Breast epithelium (tissue), 4 donors: ENCODE results near the gene ATP9B. TPM values are rescaled to one million over a fixed set of nuclear protein-coding genes. Genes with fewer than 3 reads are reported as not detected.

Experiments used
- DNase-seq, 2 donors: peaks; one replicate each; pipeline ENCODE4 v3.0.0-alpha.2; 2019; ENCODE audit warnings: low spot score in 2 of 2
- H3K27ac ChIP-seq, 2 donors: fragments of 200-600 bp; sonication (generic) in 1 of 2; one replicate each; pipeline ENCODE4 v1.5.1; 2016 to 2019; ENCODE audit warnings: mild to moderate bottlenecking in 1 of 2
- H3K27me3 ChIP-seq, 2 donors: fragments of 200-600 bp; sonication (generic) in 1 of 2; one replicate each; pipeline versions ENCODE4 v1.5.1 to v1.6.0; 2017 to 2019; ENCODE audit warnings: control low read depth in 1 of 2, mild to moderate bottlenecking in 1 of 2
- H3K36me3 ChIP-seq: fragments of 200-600 bp; one replicate; pipeline ENCODE4 v1.5.1; 2019
- H3K4me1 ChIP-seq, 2 donors: fragments of 200-600 bp; sonication (generic); one replicate each; pipeline ENCODE4 v1.5.1; 2016 to 2019; ENCODE audit warnings: control low read depth in 1 of 2
- H3K4me3 ChIP-seq, 3 donors: fragments of 200-600 bp; sonication (generic); 1 replicate in 2 of 3; 2 replicates in 1 of 3; pipeline ENCODE4 v1.5.1; 2016 to 2019; ENCODE audit warnings: mild to moderate bottlenecking in 3 of 3, moderate library complexity in 2 of 3
- H3K9me3 ChIP-seq, 2 donors: fragments of 200-600 bp; sonication (generic) in 1 of 2; one replicate each; pipeline ENCODE4 v1.5.1; 2016 to 2019; ENCODE audit warnings: control low read depth in 1 of 2
- POLR2A ChIP-seq: fragments of 450-650 bp; IDR thresholded peaks from one replicate; pipeline ENCODE4 v1.6.1; 2016; ENCODE audit warnings: antibody characterized with exemption, mild to moderate bottlenecking, moderate library complexity
- POLR2AphosphoS5 ChIP-seq, 3 donors: sonication (generic); formaldehyde crosslinking; IDR thresholded peaks; one replicate each; pipeline ENCODE4 v1.6.1; 2017; ENCODE audit warnings: antibody characterized with exemption in 3 of 3
- intact Hi-C: fragments of 100-400 bp; cut with DNase I; formaldehyde crosslinking; loops from one replicate; pipeline ENCODE4 v1.15.1; 2023; ENCODE audit warnings: low total_unique reads
- total RNA-seq, 3 donors: library from RNA; depleted of rRNA; stranded (reverse); fragments of >200 nt; gene quantifications; one replicate each; pipeline ENCODE4 v1.1.0, GENCODE V29; 2016
- TF ChIP-seq, protein P1 (sequence below), 3 donors: fragments of 450-650 bp; IDR thresholded peaks; one replicate each; pipeline ENCODE4 v1.5.1; 2016 to 2017; ENCODE audit warnings: antibody characterized with exemption in 3 of 3, mild to moderate bottlenecking in 3 of 3, moderate library complexity in 3 of 3

Gene ATP9B
- total RNA-seq, 3 donors from 2014 or later = 42.1 to 55.9 (median 54.4) TPM

DNA sequence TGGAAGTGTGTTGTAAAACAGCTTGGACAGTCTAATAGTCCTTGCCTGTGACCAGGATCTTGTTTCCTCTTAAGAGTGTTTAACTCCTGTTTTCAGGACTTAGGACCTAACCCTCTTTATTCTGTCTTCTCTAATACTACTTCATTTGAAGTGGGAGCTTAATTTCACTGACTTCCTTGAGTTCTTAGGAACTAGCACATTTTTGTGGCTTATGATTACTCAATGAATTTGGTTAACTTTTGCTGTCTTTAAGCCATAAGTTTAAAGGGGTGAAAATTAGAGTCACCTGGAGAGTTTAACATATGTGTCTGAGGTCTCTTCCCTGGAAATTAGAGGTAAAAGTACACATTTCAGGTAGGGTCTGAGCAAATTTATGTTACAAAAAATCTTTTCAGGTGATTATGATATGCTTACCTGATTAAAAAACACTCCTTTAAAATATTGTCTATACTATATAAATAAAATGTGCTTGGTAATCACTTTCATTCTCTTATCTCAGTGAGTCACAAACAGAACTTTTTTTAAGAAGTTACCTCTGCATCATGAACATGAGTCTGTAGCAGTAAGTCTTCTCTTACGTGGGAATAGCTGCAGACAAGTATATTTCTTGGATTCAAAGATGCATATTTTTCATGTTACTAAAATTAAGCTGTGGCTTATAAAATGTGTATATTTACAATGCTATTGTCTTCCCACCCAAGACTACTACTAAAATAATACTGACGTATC lies 52.7 kb downstream of the ATP9B start:
- no peaks in the 10 kb centered on the region for H3K36me3 ChIP-seq
- H3K27me3 ChIP-seq = no peaks in the 10 kb centered on the region
- no peak for DNase-seq
- H3K27ac ChIP-seq = no peak overlapping the region
- H3K9me3 ChIP-seq = no peaks in the 10 kb centered on the region
- no peak overlapping the region for H3K4me3 ChIP-seq
- no peaks in the 10 kb centered on the region for H3K4me1 ChIP-seq
- intact Hi-C loops = no loop called here
- TF ChIP-seq POLR2A (no peak), POLR2AphosphoS5 (IDR thresholded peaks at IDR 0.05) (no peak)
- TF ChIP-seq, protein P1, sequence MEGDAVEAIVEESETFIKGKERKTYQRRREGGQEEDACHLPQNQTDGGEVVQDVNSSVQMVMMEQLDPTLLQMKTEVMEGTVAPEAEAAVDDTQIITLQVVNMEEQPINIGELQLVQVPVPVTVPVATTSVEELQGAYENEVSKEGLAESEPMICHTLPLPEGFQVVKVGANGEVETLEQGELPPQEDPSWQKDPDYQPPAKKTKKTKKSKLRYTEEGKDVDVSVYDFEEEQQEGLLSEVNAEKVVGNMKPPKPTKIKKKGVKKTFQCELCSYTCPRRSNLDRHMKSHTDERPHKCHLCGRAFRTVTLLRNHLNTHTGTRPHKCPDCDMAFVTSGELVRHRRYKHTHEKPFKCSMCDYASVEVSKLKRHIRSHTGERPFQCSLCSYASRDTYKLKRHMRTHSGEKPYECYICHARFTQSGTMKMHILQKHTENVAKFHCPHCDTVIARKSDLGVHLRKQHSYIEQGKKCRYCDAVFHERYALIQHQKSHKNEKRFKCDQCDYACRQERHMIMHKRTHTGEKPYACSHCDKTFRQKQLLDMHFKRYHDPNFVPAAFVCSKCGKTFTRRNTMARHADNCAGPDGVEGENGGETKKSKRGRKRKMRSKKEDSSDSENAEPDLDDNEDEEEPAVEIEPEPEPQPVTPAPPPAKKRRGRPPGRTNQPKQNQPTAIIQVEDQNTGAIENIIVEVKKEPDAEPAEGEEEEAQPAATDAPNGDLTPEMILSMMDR (IDR thresholded peaks at IDR 0.05) = no peak

GRCh38 chr18:79123948-79124347 lies 54.8 kb downstream of the ATP9B start:
- Histone ChIP-seq H3K27me3 (no peaks in the 10 kb centered on the region), H3K36me3 (no peaks in the 10 kb centered on the region), H3K27ac (no peak overlapping the region), H3K4me3 (no peak overlapping the region), H3K4me1 (no peaks in the 10 kb centered on the region), H3K9me3 (no peaks in the 10 kb centered on the region)
- TF ChIP-seq POLR2A (no peak), POLR2AphosphoS5 (IDR thresholded peaks at IDR 0.05) (no peak)
- TF ChIP-seq, protein P1 (IDR thresholded peaks at IDR 0.05) = no peak
- DNase-seq = no peak
- intact Hi-C loops = no loop called here

DNA sequence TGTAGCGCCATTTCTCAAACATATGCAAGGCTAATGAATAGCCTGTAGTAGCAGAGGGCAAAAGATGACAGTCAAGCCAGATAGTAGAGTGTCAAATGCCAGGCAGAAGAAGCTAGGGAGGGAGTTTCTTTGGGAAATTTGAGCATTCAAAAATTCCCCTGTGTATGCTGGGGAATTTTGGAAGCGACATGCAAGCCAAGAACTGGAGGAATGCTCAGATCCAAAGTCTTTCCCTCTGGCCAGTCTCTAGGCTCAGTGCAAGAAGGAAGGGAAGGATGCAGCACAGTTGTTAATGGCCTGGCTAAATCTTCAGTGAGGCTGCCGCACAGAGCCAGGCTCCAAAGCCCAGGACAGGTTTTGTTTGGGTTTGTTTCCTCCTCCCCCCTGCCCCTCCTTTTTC lies 59.9 kb downstream of the ATP9B start:
- no peak overlapping the region for H3K4me3 ChIP-seq
- H3K27ac ChIP-seq = no peak overlapping the region
- no peak for DNase-seq
- TF ChIP-seq POLR2A = no peak
- intact Hi-C loops = no loop called here
- no peaks in the 10 kb centered on the region for H3K4me1 ChIP-seq
- no peaks in the 10 kb centered on the region for H3K36me3 ChIP-seq
- no peaks in the 10 kb centered on the region for H3K9me3 ChIP-seq
- no peaks in the 10 kb centered on the region for H3K27me3 ChIP-seq

- Histone ChIP-seq H3K4me3 (no peak overlapping the region), H3K27ac (no peak overlapping the region), H3K4me1 (no peaks in the 10 kb centered on the region), H3K9me3 (no peaks in the 10 kb centered on the region), H3K27me3 (no peaks in the 10 kb centered on the region), H3K36me3 (no peaks in the 10 kb centered on the region)
- intact Hi-C loops = no loop called here
- no peak for TF ChIP-seq POLR2A
- no peak for DNase-seq
Measured at GRCh38 chr18:79133724-79134123, 64.5 kb downstream of the ATP9B start.

DNA sequence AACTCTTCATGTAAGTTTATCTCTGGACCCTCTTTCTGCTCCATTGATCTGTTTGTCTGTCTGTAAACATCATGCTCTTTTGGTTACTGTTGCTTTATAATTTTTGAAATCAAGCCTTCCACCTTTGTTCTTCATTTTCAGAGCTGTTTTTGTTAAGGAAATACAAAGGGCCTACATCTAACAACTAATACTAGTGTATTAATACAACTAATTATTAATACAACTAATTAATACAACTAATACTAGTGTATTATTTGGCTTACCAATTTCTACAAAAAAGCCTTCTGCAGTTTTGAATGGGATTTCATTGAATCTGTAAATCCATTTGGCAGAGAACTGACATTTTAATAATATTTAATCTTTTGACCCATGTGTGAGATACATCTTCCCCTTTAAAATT lies 66.7 kb downstream of the ATP9B start:
- H3K4me1 ChIP-seq = no peaks in the 10 kb centered on the region

GRCh38 chr18:79136742-79137141 lies 67.5 kb downstream of the ATP9B start:
- intact Hi-C loops = no loop called here
- Histone ChIP-seq H3K9me3 (no peaks in the 10 kb centered on the region), H3K36me3 (no peaks in the 10 kb centered on the region), H3K27ac (no peak overlapping the region), H3K4me1 (no peaks in the 10 kb centered on the region), H3K4me3 (no peak overlapping the region), H3K27me3 (no peaks in the 10 kb centered on the region)
- TF ChIP-seq, protein P1 (IDR thresholded peaks at IDR 0.05) = no peak
- TF ChIP-seq POLR2AphosphoS5 (IDR thresholded peaks at IDR 0.05) = no peak
- TF ChIP-seq POLR2A = no peak
- DNase-seq = no peak

More for the DNA sequence above, 66.7 kb downstream of the ATP9B start:
- intact Hi-C loops = no loop called here
- TF ChIP-seq, protein P1 (IDR thresholded peaks at IDR 0.05) = no peak
- TF ChIP-seq POLR2AphosphoS5 (IDR thresholded peaks at IDR 0.05) (no peak), POLR2A (no peak)
- no peak overlapping the region for H3K27ac ChIP-seq
- H3K27me3 ChIP-seq = no peaks in the 10 kb centered on the region
- no peak overlapping the region for H3K4me3 ChIP-seq
- no peak for DNase-seq
- no peaks in the 10 kb centered on the region for H3K36me3 ChIP-seq
- H3K9me3 ChIP-seq = no peaks in the 10 kb centered on the region
